Lower lobe of right lung (tissue), 2 donors: ENCODE measurements around the gene KMT5C. TPM values are rescaled to one million over a fixed set of nuclear protein-coding genes. Genes with fewer than 3 reads are reported as not detected.

Source experiments
- ATAC-seq, 2 donors: fragments of 200-7000 bp; cut with Tn5 transposase; one replicate each; pipeline ENCODE4 v1.9.1; 2020 to 2022; ENCODE audit warnings: mild to moderate bottlenecking in 2 of 2, moderate library complexity in 2 of 2
- DNase-seq: peaks from one replicate; pipeline ENCODE4 v3.0.0-alpha.2; 2020
- H3K27ac ChIP-seq: fragments of 200-600 bp; one replicate; pipeline ENCODE4 v1.8.0; 2022
- H3K27me3 ChIP-seq: fragments of 200-600 bp; one replicate; pipeline ENCODE4 v1.8.0; 2022; ENCODE audit warnings: low read depth
- H3K36me3 ChIP-seq: fragments of 200-600 bp; one replicate; pipeline ENCODE4 v1.8.0; 2022; ENCODE audit warnings: mild to moderate bottlenecking
- H3K4me1 ChIP-seq: fragments of 200-600 bp; one replicate; pipeline ENCODE4 v1.8.0; 2022
- H3K4me3 ChIP-seq: fragments of 200-600 bp; one replicate; pipeline ENCODE4 v1.8.0; 2022; ENCODE audit warnings: mild to moderate bottlenecking
- H3K9me3 ChIP-seq: fragments of 200-600 bp; one replicate; pipeline ENCODE4 v1.8.0; 2022
- intact Hi-C: fragments of 100-400 bp; cut with DNase I; formaldehyde crosslinking; loops from one replicate; pipeline ENCODE4 v1.11.0; 2022
- total RNA-seq: library from RNA; stranded (reverse); fragmentation: NEBNext Ultra II Directional; extraction: Animal tissue kit (Norgen Biotek cat#: 25700); gene quantifications from one replicate; pipeline ENCODE4 v1.2.1, GENCODE V29; 2021
- TF ChIP-seq, protein P1 (sequence below): fragments of 200-600 bp; IDR thresholded peaks from one replicate; pipeline ENCODE4 v1.8.0; 2022; ENCODE audit warnings: antibody characterized with exemption, mild to moderate bottlenecking
- donor health status: DM: no; HTN: yes; CAD: no; lungs with severe emphysema.

Gene KMT5C
- total RNA-seq, 1 donor from 2014 or later = 14.7 TPM

DNA sequence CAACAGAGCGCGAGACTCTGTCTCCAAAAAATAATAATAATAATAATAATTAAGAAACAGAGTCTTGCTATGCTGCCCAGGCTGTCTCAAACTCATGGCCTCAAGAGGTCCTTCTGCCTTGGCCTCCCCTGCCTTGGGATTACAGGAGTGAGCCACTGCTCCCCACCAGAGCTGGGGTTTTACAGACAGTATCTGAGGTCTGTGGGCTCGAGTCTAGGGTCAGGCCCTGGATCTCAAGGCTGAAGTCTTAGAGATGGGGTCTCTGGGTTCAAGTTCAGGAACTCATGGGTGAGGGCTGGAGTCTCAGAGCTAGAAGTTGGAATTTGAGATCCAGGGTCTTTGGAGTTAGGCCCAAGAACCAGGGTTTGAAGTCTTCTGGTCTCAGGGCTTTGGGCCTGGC is 27.1 kb downstream of the KMT5C start:
- ATAC-seq (no peak), DNase-seq (no peak)
- TF ChIP-seq, protein P1, sequence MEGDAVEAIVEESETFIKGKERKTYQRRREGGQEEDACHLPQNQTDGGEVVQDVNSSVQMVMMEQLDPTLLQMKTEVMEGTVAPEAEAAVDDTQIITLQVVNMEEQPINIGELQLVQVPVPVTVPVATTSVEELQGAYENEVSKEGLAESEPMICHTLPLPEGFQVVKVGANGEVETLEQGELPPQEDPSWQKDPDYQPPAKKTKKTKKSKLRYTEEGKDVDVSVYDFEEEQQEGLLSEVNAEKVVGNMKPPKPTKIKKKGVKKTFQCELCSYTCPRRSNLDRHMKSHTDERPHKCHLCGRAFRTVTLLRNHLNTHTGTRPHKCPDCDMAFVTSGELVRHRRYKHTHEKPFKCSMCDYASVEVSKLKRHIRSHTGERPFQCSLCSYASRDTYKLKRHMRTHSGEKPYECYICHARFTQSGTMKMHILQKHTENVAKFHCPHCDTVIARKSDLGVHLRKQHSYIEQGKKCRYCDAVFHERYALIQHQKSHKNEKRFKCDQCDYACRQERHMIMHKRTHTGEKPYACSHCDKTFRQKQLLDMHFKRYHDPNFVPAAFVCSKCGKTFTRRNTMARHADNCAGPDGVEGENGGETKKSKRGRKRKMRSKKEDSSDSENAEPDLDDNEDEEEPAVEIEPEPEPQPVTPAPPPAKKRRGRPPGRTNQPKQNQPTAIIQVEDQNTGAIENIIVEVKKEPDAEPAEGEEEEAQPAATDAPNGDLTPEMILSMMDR = no peak
- H3K4me3 ChIP-seq = no peak overlapping the region
- intact Hi-C loops = no loop called here
- peaks cover 44% of the 10 kb centered on the region for H3K27me3 ChIP-seq
- no peaks in the 10 kb centered on the region for H3K9me3 ChIP-seq
- no peaks in the 10 kb centered on the region for H3K4me1 ChIP-seq
- H3K27ac ChIP-seq = no peak overlapping the region
- H3K36me3 ChIP-seq = no peaks in the 10 kb centered on the region

DNA sequence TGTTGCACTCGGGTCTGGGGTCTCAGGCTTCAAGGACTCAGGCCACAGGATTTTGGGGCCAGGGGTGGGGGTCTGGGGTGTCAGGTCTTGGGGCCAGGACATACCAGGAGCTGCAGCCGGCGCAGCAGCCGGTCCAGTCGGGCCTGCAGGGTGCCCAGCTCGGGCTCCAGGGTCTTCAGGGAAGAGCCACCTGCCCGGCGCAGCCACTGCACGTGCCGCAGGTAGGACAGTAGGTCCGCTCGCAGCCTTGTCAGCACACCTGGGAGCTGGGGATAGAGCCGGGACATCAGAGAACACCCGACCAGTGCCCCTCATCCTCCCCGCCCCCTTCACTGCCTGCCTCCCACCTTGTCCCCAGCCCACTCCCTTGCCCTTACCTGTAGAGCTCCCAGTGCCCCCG is 28.4 kb downstream of the KMT5C start:
- DNase-seq = no peak
- TF ChIP-seq, protein P1 = no peak

DNA sequence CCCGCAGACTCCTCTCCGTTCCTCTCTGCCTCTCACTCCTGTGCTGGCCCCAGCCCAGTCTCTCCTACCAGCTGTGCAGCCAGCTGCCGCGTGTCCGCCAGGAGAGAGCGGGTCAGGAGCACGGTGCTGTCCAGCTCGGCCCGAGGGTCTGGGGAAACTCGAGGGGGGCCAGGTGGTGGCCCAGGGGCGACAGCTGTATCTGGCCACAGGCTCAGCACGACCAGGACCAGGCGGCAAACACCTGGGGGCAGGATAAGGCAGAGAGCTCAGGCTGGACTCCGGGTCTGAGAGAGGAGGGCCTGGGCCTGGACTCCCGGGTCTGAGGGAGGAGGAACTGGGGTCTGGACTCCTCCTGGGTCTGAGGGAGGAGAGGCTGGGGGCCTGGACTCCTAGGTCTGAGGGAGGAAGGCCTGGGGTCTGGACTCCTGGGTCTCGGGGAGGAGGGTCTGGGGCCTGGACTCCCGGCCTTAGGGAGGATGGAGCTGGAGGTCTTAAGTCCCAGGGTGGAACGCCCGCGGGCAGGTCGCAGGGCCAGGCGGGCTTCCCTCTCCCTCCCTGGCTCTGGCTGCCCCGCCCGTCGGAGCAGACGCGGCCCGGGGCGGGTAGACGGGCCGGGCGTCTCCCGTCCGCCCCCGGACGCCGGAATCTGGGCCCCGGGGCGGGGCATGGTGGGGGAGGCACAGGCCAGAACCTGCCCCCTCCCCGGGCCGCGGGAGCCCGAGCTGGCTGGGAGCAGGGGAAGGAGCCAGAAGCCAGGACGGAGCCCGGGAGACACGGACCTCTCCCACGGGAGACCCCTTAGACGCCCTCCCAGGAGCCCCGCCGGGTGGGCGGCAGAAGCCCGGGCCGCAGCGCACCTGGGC is 29.3 kb downstream of the KMT5C start:
- H3K36me3 ChIP-seq = no peaks in the 10 kb centered on the region
- ATAC-seq (peak; percentile 64 to 74), DNase-seq (no peak)
- H3K27ac ChIP-seq = no peak overlapping the region
- H3K9me3 ChIP-seq = no peaks in the 10 kb centered on the region
- H3K4me3 ChIP-seq = peak overlapping the region; percentile 39
- peaks cover under 1% of the 10 kb centered on the region for H3K4me1 ChIP-seq
- TF ChIP-seq, protein P1 = no peak
- H3K27me3 ChIP-seq = peaks cover 54% of the 10 kb centered on the region
- intact Hi-C loops = no loop called here

More for the DNA sequence above, 28.4 kb downstream of the KMT5C start:
- ATAC-seq = no peak
- Histone ChIP-seq H3K9me3 (no peaks in the 10 kb centered on the region), H3K36me3 (no peaks in the 10 kb centered on the region), H3K27ac (no peak overlapping the region), H3K4me3 (no peak overlapping the region), H3K27me3 (peaks cover 54% of the 10 kb centered on the region), H3K4me1 (no peaks in the 10 kb centered on the region)
- intact Hi-C loops = no loop called here

DNA sequence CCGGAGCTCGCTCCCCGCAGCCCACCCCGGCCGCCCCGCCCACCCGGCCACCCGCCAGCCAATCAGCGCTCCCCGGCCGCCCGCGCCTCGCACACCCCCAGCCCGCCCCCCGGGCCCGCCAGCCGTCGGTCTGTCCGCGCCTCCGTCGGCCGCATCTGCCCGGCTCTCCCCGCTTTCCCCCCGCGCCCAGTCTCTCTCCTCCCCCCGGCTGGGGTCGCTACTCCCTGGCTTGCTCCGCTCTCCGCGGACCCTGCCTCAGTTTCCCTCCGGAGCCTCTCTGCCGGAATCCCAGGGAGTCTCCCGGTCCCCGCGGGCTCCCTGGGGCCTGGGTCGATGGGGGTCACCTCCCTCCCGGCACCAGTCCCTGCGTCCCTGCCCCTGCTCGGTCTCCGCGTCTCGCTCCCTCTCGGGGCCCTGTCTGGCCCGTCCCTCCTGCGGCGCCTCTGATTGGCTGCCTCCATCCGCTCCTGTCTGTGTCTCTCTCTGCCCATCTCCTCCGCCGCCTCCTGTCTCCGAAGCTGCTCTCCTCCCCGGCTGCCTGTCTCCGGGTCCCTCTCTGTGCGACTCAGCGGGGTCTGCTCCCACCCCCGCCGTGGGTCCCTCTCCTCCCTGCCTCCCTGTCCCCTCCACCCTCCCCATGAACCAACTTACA is 30.1 kb downstream of the KMT5C start:
- Histone ChIP-seq H3K27ac (no peak overlapping the region), H3K36me3 (no peaks in the 10 kb centered on the region), H3K4me3 (peak overlapping the region; percentile 35), H3K27me3 (peaks cover 54% of the 10 kb centered on the region), H3K9me3 (no peaks in the 10 kb centered on the region), H3K4me1 (peaks cover 7% of the 10 kb centered on the region)
- peak in 1 of 2 donors; percentile 26 for ATAC-seq
- DNase-seq = peak; percentile 50
- intact Hi-C loops = no loop called here
- TF ChIP-seq, protein P1 = no peak

DNA sequence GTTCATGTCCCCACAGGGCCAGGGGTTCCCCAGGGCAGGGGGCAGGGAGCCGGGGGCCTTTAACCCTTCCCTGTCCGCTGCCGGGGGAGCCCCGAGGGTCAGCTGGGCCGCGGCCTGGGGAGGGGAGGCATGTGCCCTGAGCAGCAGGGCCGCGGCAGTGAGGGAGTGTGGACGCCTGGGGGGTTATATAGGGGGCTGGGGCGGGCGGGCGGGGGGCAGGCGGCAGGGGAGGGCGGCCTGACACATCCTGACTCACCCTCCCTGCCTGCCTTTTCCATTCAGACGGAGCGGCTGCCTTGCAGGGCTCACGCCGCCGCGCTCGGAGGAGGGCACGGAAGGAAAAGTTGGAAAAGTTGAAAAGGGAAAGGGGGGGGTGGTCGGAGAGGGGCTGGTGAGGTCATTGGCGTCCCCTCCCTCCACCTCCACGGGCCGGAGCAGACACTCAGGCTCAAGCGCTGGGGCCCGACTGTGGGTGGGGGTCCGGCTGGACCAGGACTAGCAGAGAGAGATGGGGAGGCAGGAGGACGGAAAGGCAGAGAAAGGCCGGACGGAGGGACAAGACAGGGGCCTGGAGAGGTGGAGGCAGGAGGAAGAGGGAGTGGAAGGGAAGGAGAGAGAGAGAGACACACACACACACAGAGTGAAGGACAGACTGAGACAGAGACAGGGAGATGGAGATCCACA is 30.8 kb downstream of the KMT5C start, which contains the start of gene IL11:
IL11 (minus strand) TSS at position 159 of the 684 bp plus-strand sequence; CDS start at position 6, 153 bp downstream.
- Histone ChIP-seq H3K4me3 (peak within 1 kb of the TSS; percentile 39), H3K27me3 (peaks cover 55% of the 10 kb centered on the region)

More for the DNA sequence above, 30.8 kb downstream of the KMT5C start, which contains the start of gene IL11:
- DNase-seq (no peak), ATAC-seq (peak in 1 of 2 donors; percentile 2)
- intact Hi-C loops = no loop called here
- TF ChIP-seq, protein P1 = no peak
- H3K36me3 ChIP-seq = no peaks in the 10 kb centered on the region
- H3K27ac ChIP-seq = no peak within 1 kb of the TSS
- peaks cover 7% of the 10 kb centered on the region for H3K4me1 ChIP-seq
- no peaks in the 10 kb centered on the region for H3K9me3 ChIP-seq
